Ishikawa (cell line): ENCODE results near the gene MTHFD1L.

ENCODE experiments used
- CEBPB ChIP-seq: IDR thresholded peaks from 2 replicates; pipeline ENCODE4 v1.6.1; 2012
- CREB1 ChIP-seq: IDR thresholded peaks from 2 replicates; pipeline ENCODE4 v1.6.1; 2012; ENCODE audit warnings: low read depth
- EGR1 ChIP-seq: IDR thresholded peaks from 2 replicates; pipeline ENCODE4 v1.6.1; 2012
- EP300 ChIP-seq: IDR thresholded peaks from 2 replicates; pipeline ENCODE4 v1.6.1; 2012; ENCODE audit warnings: borderline replicate concordance
- FOXM1 ChIP-seq: IDR thresholded peaks from 2 replicates; pipeline ENCODE4 v1.6.1; 2012; ENCODE audit warnings: low read depth, borderline replicate concordance
- NFIC ChIP-seq: IDR thresholded peaks from 2 replicates; pipeline ENCODE4 v1.6.1; 2012
- RAD21 ChIP-seq: IDR thresholded peaks from 2 replicates; pipeline ENCODE4 v1.6.1; 2012; ENCODE audit warnings: low read depth
- TAF1 ChIP-seq: IDR thresholded peaks from 2 replicates; pipeline ENCODE4 v1.6.1; 2012; ENCODE audit warnings: low read depth, mild to moderate bottlenecking
- TCF12 ChIP-seq: IDR thresholded peaks from 2 replicates; pipeline ENCODE4 v1.6.1; 2012; ENCODE audit warnings: low read depth
- TEAD4 ChIP-seq: IDR thresholded peaks from 2 replicates; pipeline ENCODE4 v1.6.1; 2012
- YY1 ChIP-seq: IDR thresholded peaks from 2 replicates; pipeline ENCODE4 v1.6.1; 2012; ENCODE audit warnings: low read depth
- ZBTB7A ChIP-seq: IDR thresholded peaks from 2 replicates; pipeline ENCODE4 v1.6.1; 2012; ENCODE audit warnings: low read depth
- TF ChIP-seq, protein P1 (sequence below): IDR thresholded peaks from 2 replicates; pipeline ENCODE4 v1.6.1; 2012
- TF ChIP-seq, protein P2 (sequence below): IDR thresholded peaks from 2 replicates; pipeline ENCODE4 v1.6.1; 2012
- TF ChIP-seq, protein P3 (sequence below): IDR thresholded peaks from 2 replicates; pipeline ENCODE4 v1.6.1; 2012; ENCODE audit warnings: low read depth, mild to moderate bottlenecking

MTHFD1L gene

DNA sequence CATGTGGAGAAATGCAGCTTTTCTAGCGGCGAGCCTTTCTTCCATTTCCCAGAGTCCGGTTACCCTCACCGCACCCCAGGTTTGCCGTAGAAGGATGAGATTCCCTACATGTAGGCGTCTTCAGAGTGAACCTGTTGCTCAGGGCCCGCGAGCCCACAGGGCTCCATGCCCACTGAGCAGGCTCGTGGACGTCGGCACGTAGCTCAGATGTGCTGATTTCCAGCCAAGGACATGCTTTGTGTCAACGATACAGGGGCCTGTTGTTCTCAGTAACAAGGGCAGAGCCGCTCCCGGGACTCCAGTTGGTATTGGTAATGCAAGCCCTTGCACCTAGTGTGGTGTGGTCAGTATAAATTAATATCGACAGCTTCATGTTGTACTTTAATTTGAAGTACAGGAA lies 159.6 kb downstream of the MTHFD1L start:
- TF ChIP-seq CEBPB (no peak), NFIC (no peak), ZBTB7A (no peak), YY1 (no peak), EP300 (no peak), TCF12 (no peak), FOXM1 (no peak), RAD21 (no peak), TAF1 (no peak), EGR1 (no peak), TEAD4 (no peak), CREB1 (no peak)
- TF ChIP-seq, protein P1, sequence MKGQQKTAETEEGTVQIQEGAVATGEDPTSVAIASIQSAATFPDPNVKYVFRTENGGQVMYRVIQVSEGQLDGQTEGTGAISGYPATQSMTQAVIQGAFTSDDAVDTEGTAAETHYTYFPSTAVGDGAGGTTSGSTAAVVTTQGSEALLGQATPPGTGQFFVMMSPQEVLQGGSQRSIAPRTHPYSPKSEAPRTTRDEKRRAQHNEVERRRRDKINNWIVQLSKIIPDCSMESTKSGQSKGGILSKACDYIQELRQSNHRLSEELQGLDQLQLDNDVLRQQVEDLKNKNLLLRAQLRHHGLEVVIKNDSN = no peak
- TF ChIP-seq, protein P2, sequence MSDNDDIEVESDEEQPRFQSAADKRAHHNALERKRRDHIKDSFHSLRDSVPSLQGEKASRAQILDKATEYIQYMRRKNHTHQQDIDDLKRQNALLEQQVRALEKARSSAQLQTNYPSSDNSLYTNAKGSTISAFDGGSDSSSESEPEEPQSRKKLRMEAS = no peak
- TF ChIP-seq, protein P3, sequence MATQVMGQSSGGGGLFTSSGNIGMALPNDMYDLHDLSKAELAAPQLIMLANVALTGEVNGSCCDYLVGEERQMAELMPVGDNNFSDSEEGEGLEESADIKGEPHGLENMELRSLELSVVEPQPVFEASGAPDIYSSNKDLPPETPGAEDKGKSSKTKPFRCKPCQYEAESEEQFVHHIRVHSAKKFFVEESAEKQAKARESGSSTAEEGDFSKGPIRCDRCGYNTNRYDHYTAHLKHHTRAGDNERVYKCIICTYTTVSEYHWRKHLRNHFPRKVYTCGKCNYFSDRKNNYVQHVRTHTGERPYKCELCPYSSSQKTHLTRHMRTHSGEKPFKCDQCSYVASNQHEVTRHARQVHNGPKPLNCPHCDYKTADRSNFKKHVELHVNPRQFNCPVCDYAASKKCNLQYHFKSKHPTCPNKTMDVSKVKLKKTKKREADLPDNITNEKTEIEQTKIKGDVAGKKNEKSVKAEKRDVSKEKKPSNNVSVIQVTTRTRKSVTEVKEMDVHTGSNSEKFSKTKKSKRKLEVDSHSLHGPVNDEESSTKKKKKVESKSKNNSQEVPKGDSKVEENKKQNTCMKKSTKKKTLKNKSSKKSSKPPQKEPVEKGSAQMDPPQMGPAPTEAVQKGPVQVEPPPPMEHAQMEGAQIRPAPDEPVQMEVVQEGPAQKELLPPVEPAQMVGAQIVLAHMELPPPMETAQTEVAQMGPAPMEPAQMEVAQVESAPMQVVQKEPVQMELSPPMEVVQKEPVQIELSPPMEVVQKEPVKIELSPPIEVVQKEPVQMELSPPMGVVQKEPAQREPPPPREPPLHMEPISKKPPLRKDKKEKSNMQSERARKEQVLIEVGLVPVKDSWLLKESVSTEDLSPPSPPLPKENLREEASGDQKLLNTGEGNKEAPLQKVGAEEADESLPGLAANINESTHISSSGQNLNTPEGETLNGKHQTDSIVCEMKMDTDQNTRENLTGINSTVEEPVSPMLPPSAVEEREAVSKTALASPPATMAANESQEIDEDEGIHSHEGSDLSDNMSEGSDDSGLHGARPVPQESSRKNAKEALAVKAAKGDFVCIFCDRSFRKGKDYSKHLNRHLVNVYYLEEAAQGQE = no peak

DNA sequence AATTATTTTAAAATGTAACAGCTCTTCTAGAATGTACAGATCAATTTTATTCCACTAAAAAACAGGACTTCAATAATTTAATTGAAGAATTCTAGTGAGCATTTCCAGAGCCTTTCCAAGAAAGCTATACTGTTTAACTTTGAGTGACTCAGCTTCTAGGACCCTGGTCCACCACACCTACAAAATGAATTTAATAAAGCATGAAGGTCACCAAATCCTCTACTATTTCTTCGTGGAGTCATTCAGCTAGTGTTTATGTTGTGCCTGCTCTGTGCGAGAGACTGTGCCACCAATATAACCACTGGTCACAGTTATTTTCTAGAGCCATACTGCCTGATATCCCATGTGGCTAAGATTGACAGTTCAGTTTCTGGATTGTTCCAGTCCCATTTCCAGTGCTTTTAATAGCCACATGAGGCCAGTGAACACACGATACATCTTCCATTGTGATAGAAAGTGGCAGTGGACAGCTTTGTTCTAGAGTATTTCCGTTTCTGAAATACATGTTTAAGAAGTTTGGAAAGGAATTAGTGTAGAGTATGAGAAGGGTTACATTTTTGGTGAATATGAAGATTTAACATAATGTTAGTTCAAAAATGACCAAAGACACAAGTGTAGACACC lies 160.7 kb downstream of the MTHFD1L start:
- TF ChIP-seq TAF1 = no peak
- no peak for TF ChIP-seq YY1
- no peak for TF ChIP-seq ZBTB7A
- TF ChIP-seq, protein P1 = no peak
- TF ChIP-seq RAD21 = no peak
- TF ChIP-seq NFIC = no peak
- TF ChIP-seq FOXM1 = no peak
- no peak for TF ChIP-seq TCF12
- no peak for TF ChIP-seq EP300
- TF ChIP-seq, protein P3 = no peak

DNA sequence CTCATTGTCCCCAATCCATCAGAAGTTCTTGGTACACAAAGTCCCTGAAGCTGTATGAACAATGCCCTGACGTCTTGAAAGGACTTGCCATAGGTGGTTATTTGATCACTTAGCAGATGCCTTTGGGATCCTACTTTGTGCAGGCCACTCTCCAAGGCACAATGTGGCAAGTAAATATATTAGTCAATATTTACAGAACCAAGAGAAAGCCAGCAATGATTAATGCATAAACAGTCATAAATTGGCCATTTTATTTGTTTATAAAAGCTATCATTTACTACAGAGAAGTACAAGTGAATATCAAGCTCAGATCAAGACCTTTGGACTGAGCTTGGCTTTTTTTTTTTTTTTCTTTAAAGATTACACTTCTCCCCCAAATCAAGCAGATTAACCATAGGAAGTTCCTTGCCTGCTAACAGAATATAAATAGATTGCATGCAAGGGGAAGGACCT lies 161.8 kb downstream of the MTHFD1L start:
- TF ChIP-seq, protein P3 = no peak
- no peak for TF ChIP-seq RAD21
- TF ChIP-seq NFIC = no peak
- TF ChIP-seq EGR1 = no peak
- no peak for TF ChIP-seq CREB1
- no peak for TF ChIP-seq YY1
- TF ChIP-seq, protein P2 = no peak
- no peak for TF ChIP-seq ZBTB7A
- TF ChIP-seq TEAD4 = no peak
- TF ChIP-seq TCF12 = no peak
- no peak for TF ChIP-seq CEBPB

DNA sequence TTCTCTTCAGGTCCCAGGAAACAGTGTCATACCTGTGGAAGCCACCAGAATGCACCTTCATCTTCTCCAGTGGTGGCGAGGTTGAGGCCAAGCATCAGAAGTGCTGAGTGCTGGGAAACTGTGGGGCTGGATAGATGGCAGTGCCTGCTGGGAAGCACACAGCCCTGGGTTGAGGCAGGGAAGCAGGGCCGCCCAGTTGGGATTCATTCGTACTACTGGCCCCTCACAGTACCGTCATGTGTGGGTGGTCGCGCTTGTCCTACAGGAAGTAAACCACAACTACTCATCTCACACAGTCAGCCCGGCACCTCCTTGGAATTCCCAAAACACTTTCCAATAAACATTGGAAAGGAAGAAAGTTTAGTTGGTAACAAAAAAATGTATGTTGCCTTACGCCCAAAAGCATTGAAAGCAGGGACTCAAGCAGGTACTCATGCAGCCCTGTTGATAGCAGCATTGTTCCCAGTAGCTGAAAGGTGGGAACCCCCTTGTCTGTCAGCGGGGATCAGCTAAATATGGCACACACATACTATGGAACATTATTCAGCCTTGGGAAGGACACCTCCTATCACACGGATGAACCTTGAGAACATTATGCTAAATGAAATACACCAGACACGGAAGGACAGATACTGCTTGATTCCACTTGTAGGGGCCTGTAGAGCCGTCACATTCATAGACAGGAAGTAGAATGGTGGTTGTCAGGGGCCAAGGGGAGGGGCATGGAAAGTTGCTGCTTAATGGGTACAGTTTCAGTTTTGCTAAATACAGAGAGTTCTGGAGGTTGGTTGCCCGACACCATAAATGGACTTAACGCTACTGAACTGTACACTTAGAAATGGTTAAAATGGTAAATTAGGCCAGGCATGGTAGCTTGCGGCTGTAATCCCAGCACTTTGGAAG lies 162.7 kb downstream of the MTHFD1L start:
- TF ChIP-seq TAF1 (no peak), ZBTB7A (no peak), EGR1 (no peak), CREB1 (no peak), RAD21 (no peak), CEBPB (no peak), TEAD4 (no peak), YY1 (no peak), TCF12 (no peak), FOXM1 (no peak), NFIC (no peak), EP300 (no peak)
- TF ChIP-seq, protein P2 = no peak
- TF ChIP-seq, protein P3 = no peak
- TF ChIP-seq, protein P1 = no peak
